Osteocyte (in vitro differentiated cells): ENCODE measurements around the gene DNAJC8. TPM values are rescaled to one million over a fixed set of nuclear protein-coding genes. Genes with fewer than 3 reads are reported as not detected.

ENCODE experiments used
- DNase-seq: peaks from one replicate; pipeline ENCODE4 v3.0.0; 2021; ENCODE audit warnings: mixed read lengths; ENCODE audit not compliant: unreplicated experiment; ENCODE audit errors: extremely low spot score
- H3K27ac Mint-ChIP-seq: one replicate; pipeline ENCODE4 v1.8.0; 2021; ENCODE audit warnings: mild to moderate bottlenecking, mixed read lengths; ENCODE audit not compliant: unreplicated experiment
- H3K27me3 Mint-ChIP-seq: one replicate; pipeline ENCODE4 v1.8.0; 2021; ENCODE audit warnings: mixed read lengths; ENCODE audit not compliant: unreplicated experiment
- H3K36me3 Mint-ChIP-seq: one replicate; pipeline ENCODE4 v1.8.0; 2021; ENCODE audit warnings: mixed read lengths; ENCODE audit not compliant: unreplicated experiment
- H3K4me1 Mint-ChIP-seq: one replicate; pipeline ENCODE4 v1.8.0; 2021; ENCODE audit warnings: mixed read lengths; ENCODE audit not compliant: unreplicated experiment
- H3K4me3 Mint-ChIP-seq: one replicate; pipeline ENCODE4 v1.8.0; 2021; ENCODE audit warnings: mild to moderate bottlenecking, moderate library complexity, mixed read lengths; ENCODE audit not compliant: unreplicated experiment
- H3K9me3 Mint-ChIP-seq: one replicate; pipeline ENCODE4 v1.8.0; 2021; ENCODE audit warnings: mixed read lengths; ENCODE audit not compliant: unreplicated experiment
- CTCF ChIP-seq: fragments of 200-600 bp; sonication (generic); IDR thresholded peaks from 2 replicates; pipeline ENCODE4 v1.5.0; 2021; ENCODE audit warnings: antibody characterized with exemption, mild to moderate bottlenecking, moderate library complexity
- total RNA-seq: library from RNA; stranded (reverse); gene quantifications from 2 replicates; pipeline ENCODE4 v1.2.1, GENCODE V29; 2021

DNAJC8 gene
- total RNA-seq, 1 donor from 2014 or later = 92.2 TPM

GRCh38 chr1:28173980-28174297 lies 58.9 kb downstream of the DNAJC8 start:
- Mint-ChIP-seq H3K27ac (no peak overlapping the region), H3K9me3 (no peaks in the 10 kb centered on the region), H3K4me3 (no peak overlapping the region), H3K36me3 (no peaks in the 10 kb centered on the region), H3K4me1 (no peaks in the 10 kb centered on the region), H3K27me3 (peaks cover 10% of the 10 kb centered on the region)
- TF ChIP-seq CTCF = no peak
- no peak for DNase-seq

GRCh38 chr1:28173151-28173979 lies 59.5 kb downstream of the DNAJC8 start:
- Mint-ChIP-seq H3K9me3 (no peaks in the 10 kb centered on the region), H3K4me3 (no peak overlapping the region), H3K36me3 (no peaks in the 10 kb centered on the region), H3K27ac (no peak overlapping the region), H3K27me3 (peaks cover 10% of the 10 kb centered on the region), H3K4me1 (no peaks in the 10 kb centered on the region)
- TF ChIP-seq CTCF = no peak
- no peak for DNase-seq

- no peaks in the 10 kb centered on the region for H3K9me3 Mint-ChIP-seq
- no peak overlapping the region for H3K4me3 Mint-ChIP-seq
- TF ChIP-seq CTCF = no peak
- no peak for DNase-seq
- no peak overlapping the region for H3K27ac Mint-ChIP-seq
- H3K4me1 Mint-ChIP-seq = no peaks in the 10 kb centered on the region
- H3K36me3 Mint-ChIP-seq = no peaks in the 10 kb centered on the region
- H3K27me3 Mint-ChIP-seq = peaks cover 10% of the 10 kb centered on the region
Measured at GRCh38 chr1:28172713-28173150, 60.1 kb downstream of the DNAJC8 start.

GRCh38 chr1:28171246-28171645 lies 61.6 kb downstream of the DNAJC8 start:
- no peaks in the 10 kb centered on the region for H3K27me3 Mint-ChIP-seq
- no peak for DNase-seq
- no peak overlapping the region for H3K4me3 Mint-ChIP-seq
- H3K27ac Mint-ChIP-seq = no peak overlapping the region
- H3K36me3 Mint-ChIP-seq = no peaks in the 10 kb centered on the region
- TF ChIP-seq CTCF = no peak
- H3K4me1 Mint-ChIP-seq = no peaks in the 10 kb centered on the region
- H3K9me3 Mint-ChIP-seq = no peaks in the 10 kb centered on the region

- Mint-ChIP-seq H3K36me3 (no peaks in the 10 kb centered on the region), H3K9me3 (peaks cover 5% of the 10 kb centered on the region), H3K4me3 (no peak overlapping the region), H3K27me3 (no peaks in the 10 kb centered on the region), H3K27ac (no peak overlapping the region), H3K4me1 (no peaks in the 10 kb centered on the region)
- TF ChIP-seq CTCF = no peak
- no peak for DNase-seq
Measured at GRCh38 chr1:28170001-28170596, 62.7 kb downstream of the DNAJC8 start.
